ENCODE data around the gene RPS10. TPM values are rescaled to one million over a fixed set of nuclear protein-coding genes. Genes with fewer than 3 reads are reported as not detected.

Gene RPS10
- total RNA-seq, 2 experiments from 2014 or later, result 1,714 to 2,938 TPM

- intact Hi-C loops (cut with micrococcal nuclease; ENCODE audit: unreplicated experiment), result no loop called here
- H3K9me3 ChIP-seq (ENCODE audit: low read length), result no peaks in the 10 kb centered on the region
- peaks cover 25% of the 10 kb centered on the region for H3K4me1 ChIP-seq (ENCODE audit: insufficient read depth, low read length, poor library complexity, severe bottlenecking)
- H4K20me1 ChIP-seq (ENCODE audit: insufficient read depth, low read length), result peaks cover 16% of the 10 kb centered on the region
- DNase-seq (ENCODE audit: low spot score), result no peak
- H3K79me2 ChIP-seq (ENCODE audit: insufficient read depth, low read depth, low read length), result peaks cover 90% of the 10 kb centered on the region
- no peak overlapping the region for H2AFZ ChIP-seq (ENCODE audit: low read length)
- H3K9me2 ChIP-seq (ENCODE audit: insufficient read depth, low read length), result no peaks in the 10 kb centered on the region
- ChIA-PET POLR2A (interaction anchor here (0.6 to 1.1 kb wide), 2 partner anchors 35 to 63 kb away, joined by 3 to 4 read pairs; no protein-coding TSS in a partner anchor), CTCF (ENCODE audit: unreplicated experiment) (no interaction called here)
- no peak overlapping the region for H3K4me2 ChIP-seq (ENCODE audit: low read length)
- H3K4me3 ChIP-seq (ENCODE audit: low read depth, low read length, poor library complexity, severe bottlenecking), result no peak overlapping the region
- TF ChIP-seq EZH2phosphoT487 (IDR thresholded peaks at IDR 0.05; ENCODE audit: borderline replicate concordance, low read depth, low read length) (no peak), CTCF (conservative IDR thresholded peaks at IDR 0.05; ENCODE audit: low read length) (no peak)
- H3K27ac ChIP-seq (ENCODE audit: low read depth, low read length, poor library complexity, severe bottlenecking), result no peak overlapping the region
- TSS peak; percentile 20 for BruUV-seq (replicated peaks)
- H3K36me3 ChIP-seq (ENCODE audit: insufficient read depth, low read length), result peaks cover 17% of the 10 kb centered on the region
Observed at GRCh38 chr6:34389034-34389433, 36.8 kb downstream of the RPS10 start.

GRCh38 chr6:34388421-34388820 lies 37.4 kb downstream of the RPS10 start:
- Histone ChIP-seq H3K4me3 (ENCODE audit: low read depth, low read length, poor library complexity, severe bottlenecking) (no peak overlapping the region), H3K4me2 (ENCODE audit: low read length) (no peak overlapping the region), H3K4me1 (ENCODE audit: insufficient read depth, low read length, poor library complexity, severe bottlenecking) (peaks cover 25% of the 10 kb centered on the region), H3K9me2 (ENCODE audit: insufficient read depth, low read length) (no peaks in the 10 kb centered on the region), H3K27ac (ENCODE audit: low read depth, low read length, poor library complexity, severe bottlenecking) (no peak overlapping the region), H3K79me2 (ENCODE audit: insufficient read depth, low read depth, low read length) (peaks cover 91% of the 10 kb centered on the region), H4K20me1 (ENCODE audit: insufficient read depth, low read length) (peaks cover 19% of the 10 kb centered on the region), H3K36me3 (ENCODE audit: insufficient read depth, low read length) (peaks cover 23% of the 10 kb centered on the region), H3K9me3 (ENCODE audit: low read length) (no peaks in the 10 kb centered on the region), H2AFZ (ENCODE audit: low read length) (no peak overlapping the region)
- CTCF ChIA-PET (ENCODE audit: unreplicated experiment), result no interaction called here
- BruUV-seq (replicated peaks), result no TSS peak
- TF ChIP-seq CTCF (conservative IDR thresholded peaks at IDR 0.05; ENCODE audit: low read length), result no peak
- TF ChIP-seq EZH2phosphoT487 (IDR thresholded peaks at IDR 0.05; ENCODE audit: borderline replicate concordance, low read depth, low read length), result no peak
- DNase-seq (ENCODE audit: low spot score), result no peak
- intact Hi-C loops (cut with micrococcal nuclease; ENCODE audit: unreplicated experiment), result no loop called here
- POLR2A ChIA-PET, result interaction anchor here (0.6 to 1.1 kb wide), 2 partner anchors 36 to 63 kb away, joined by 3 to 4 read pairs; no protein-coding TSS in a partner anchor

GRCh38 chr6:34386316-34387137 lies 39.3 kb downstream of the RPS10 start:
- Histone ChIP-seq H3K27ac (ENCODE audit: low read depth, low read length, poor library complexity, severe bottlenecking) (no peak overlapping the region), H3K79me2 (ENCODE audit: insufficient read depth, low read depth, low read length) (peaks cover 100% of the 10 kb centered on the region), H3K36me3 (ENCODE audit: insufficient read depth, low read length) (peaks cover 40% of the 10 kb centered on the region), H3K4me2 (ENCODE audit: low read length) (no peak overlapping the region), H3K9me3 (ENCODE audit: low read length) (no peaks in the 10 kb centered on the region), H3K4me1 (ENCODE audit: insufficient read depth, low read length, poor library complexity, severe bottlenecking) (peaks cover 25% of the 10 kb centered on the region), H2AFZ (ENCODE audit: low read length) (no peak overlapping the region), H4K20me1 (ENCODE audit: insufficient read depth, low read length) (peaks cover 21% of the 10 kb centered on the region), H3K9me2 (ENCODE audit: insufficient read depth, low read length) (no peaks in the 10 kb centered on the region), H3K4me3 (ENCODE audit: low read depth, low read length, poor library complexity, severe bottlenecking) (no peak overlapping the region)
- TF ChIP-seq EZH2phosphoT487 (IDR thresholded peaks at IDR 0.05; ENCODE audit: borderline replicate concordance, low read depth, low read length), result no peak
- TF ChIP-seq CTCF (conservative IDR thresholded peaks at IDR 0.05; ENCODE audit: low read length), result no peak
- BruUV-seq (replicated peaks), result no TSS peak
- POLR2A ChIA-PET, result interaction anchor here (0.6 to 1.3 kb wide), 2 partner anchors 25 to 186 kb away, joined by 4 read pairs; no protein-coding TSS in a partner anchor
- intact Hi-C loops (cut with micrococcal nuclease; ENCODE audit: unreplicated experiment), result no loop called here
- CTCF ChIA-PET (ENCODE audit: unreplicated experiment), result no interaction called here
- no peak for DNase-seq (ENCODE audit: low spot score)

Measured in OCI-LY7 (cell line).